HL-60 (cell line): ENCODE results near the gene EML3.

Source experiments
- POLR2AphosphoS5 ChIP-seq: IDR thresholded peaks from 2 replicates; pipeline ENCODE4 v1.6.1; 2012; ENCODE audit warnings: low read depth
- SPI1 ChIP-seq: IDR thresholded peaks from 2 replicates; pipeline ENCODE4 v1.6.1; 2012; ENCODE audit warnings: low read depth, mild to moderate bottlenecking, borderline replicate concordance
- TF ChIP-seq, protein P1 (sequence below): IDR thresholded peaks from one replicate; pipeline ENCODE4 v1.5.1; 2011; ENCODE audit warnings: low read length, control low read depth, inconsistent platforms; ENCODE audit not compliant: insufficient read depth
- TF ChIP-seq, protein P2 (sequence below): IDR thresholded peaks from 2 replicates; pipeline ENCODE4 v1.6.1; 2012; ENCODE audit warnings: low read depth; ENCODE audit not compliant: insufficient replicate concordance

DNA sequence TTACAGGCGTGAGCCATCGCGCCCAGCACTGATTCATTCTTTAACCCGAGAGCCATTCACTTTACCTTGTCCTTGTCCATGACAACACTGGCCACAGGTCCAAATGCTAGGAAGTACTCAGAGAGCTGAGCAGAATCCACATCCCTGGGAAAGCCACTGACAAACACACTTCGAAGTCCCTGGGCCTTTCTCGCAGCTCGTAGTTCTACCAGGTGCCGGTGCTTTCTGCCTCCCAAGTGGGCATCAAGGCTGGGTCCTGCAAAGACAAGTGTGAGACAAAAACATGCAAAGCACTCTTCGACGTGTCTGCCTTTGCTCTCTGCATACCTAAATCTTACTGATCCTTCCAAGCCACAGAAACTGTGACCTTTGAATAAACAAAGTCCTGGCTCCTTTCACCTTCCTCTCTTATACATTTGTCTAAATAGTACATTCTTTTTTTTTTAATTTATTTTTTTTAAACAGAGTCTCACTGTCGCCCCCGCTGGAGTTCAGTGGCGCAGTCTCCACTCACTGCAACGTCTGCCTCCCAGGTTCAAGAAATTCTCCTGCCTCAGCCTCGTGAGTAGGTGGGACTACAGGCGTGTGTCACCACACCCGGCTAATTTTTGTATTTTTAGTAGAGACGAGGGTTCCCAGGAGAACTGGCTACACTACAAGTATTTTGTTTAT, 23.5 kb downstream of the EML3 start:
- TF ChIP-seq POLR2AphosphoS5, result no peak
- TF ChIP-seq, protein P1, sequence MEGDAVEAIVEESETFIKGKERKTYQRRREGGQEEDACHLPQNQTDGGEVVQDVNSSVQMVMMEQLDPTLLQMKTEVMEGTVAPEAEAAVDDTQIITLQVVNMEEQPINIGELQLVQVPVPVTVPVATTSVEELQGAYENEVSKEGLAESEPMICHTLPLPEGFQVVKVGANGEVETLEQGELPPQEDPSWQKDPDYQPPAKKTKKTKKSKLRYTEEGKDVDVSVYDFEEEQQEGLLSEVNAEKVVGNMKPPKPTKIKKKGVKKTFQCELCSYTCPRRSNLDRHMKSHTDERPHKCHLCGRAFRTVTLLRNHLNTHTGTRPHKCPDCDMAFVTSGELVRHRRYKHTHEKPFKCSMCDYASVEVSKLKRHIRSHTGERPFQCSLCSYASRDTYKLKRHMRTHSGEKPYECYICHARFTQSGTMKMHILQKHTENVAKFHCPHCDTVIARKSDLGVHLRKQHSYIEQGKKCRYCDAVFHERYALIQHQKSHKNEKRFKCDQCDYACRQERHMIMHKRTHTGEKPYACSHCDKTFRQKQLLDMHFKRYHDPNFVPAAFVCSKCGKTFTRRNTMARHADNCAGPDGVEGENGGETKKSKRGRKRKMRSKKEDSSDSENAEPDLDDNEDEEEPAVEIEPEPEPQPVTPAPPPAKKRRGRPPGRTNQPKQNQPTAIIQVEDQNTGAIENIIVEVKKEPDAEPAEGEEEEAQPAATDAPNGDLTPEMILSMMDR, result no peak
- TF ChIP-seq, protein P2, sequence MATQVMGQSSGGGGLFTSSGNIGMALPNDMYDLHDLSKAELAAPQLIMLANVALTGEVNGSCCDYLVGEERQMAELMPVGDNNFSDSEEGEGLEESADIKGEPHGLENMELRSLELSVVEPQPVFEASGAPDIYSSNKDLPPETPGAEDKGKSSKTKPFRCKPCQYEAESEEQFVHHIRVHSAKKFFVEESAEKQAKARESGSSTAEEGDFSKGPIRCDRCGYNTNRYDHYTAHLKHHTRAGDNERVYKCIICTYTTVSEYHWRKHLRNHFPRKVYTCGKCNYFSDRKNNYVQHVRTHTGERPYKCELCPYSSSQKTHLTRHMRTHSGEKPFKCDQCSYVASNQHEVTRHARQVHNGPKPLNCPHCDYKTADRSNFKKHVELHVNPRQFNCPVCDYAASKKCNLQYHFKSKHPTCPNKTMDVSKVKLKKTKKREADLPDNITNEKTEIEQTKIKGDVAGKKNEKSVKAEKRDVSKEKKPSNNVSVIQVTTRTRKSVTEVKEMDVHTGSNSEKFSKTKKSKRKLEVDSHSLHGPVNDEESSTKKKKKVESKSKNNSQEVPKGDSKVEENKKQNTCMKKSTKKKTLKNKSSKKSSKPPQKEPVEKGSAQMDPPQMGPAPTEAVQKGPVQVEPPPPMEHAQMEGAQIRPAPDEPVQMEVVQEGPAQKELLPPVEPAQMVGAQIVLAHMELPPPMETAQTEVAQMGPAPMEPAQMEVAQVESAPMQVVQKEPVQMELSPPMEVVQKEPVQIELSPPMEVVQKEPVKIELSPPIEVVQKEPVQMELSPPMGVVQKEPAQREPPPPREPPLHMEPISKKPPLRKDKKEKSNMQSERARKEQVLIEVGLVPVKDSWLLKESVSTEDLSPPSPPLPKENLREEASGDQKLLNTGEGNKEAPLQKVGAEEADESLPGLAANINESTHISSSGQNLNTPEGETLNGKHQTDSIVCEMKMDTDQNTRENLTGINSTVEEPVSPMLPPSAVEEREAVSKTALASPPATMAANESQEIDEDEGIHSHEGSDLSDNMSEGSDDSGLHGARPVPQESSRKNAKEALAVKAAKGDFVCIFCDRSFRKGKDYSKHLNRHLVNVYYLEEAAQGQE, result no peak
- TF ChIP-seq SPI1, result no peak
